Endothelial cell of umbilical vein (primary cell): ENCODE data around the gene SMIM20. TPM values are rescaled to one million over a fixed set of nuclear protein-coding genes. Genes with fewer than 3 reads are reported as not detected.

ENCODE experiments used
- BruUV-seq: library from RNA; stranded (reverse); fragments of 400-500 nt; replicated peaks from 2 replicates; lab custom pipeline; 2021; lab: Mats Ljungman, UMichigan
- CTCF ChIA-PET: fragments of 300-600, 350-600 bp; sonication (Branson Sonifier 250); formaldehyde crosslinking; loops from one replicate; lab custom pipeline; 2021; ENCODE audit warnings: antibody characterized with exemption, inconsistent platforms; lab: Charles Lee
- POLR2A ChIA-PET: fragments of 300-600, 350-600 bp; sonication (Branson Sonifier 250); formaldehyde crosslinking; loops from one replicate; lab custom pipeline; 2021; ENCODE audit warnings: antibody characterized with exemption, inconsistent platforms; lab: Charles Lee
- DNase-seq: peaks from one replicate; pipeline ENCODE4 v3.0.0-alpha.2; 2011; ENCODE audit warnings: low read depth, low spot score
- FAIRE-seq: peaks from 2 replicates; lab custom pipeline; 2011; peaks lifted over from hg19 to GRCh38; lab: Jason Lieb, UNC
- H2AFZ ChIP-seq: 2 replicates; pipeline ENCODE4 v1.6.0; 2012; ENCODE audit warnings: low read depth, low read length, control low read depth, inconsistent platforms
- H3K27ac ChIP-seq: 2 replicates; pipeline ENCODE4 v1.5.1; 2011; ENCODE audit warnings: low read depth, mild to moderate bottlenecking, control low read depth, low read length, moderate library complexity; ENCODE audit not compliant: insufficient read depth
- H3K27me3 ChIP-seq, 2 experiments: 2 replicates each; pipeline versions ENCODE4 v1.6.0 to v1.6.1; 2011; ENCODE audit warnings: low read length in 2 of 2, mixed read lengths in 1 of 2; ENCODE audit not compliant: control insufficient read depth in 2 of 2, insufficient read depth in 2 of 2
- H3K36me3 ChIP-seq, 2 experiments: 2 replicates in 1 of 2; 3 replicates in 1 of 2; pipeline ENCODE4 v1.5.1; 2011; ENCODE audit warnings: low read length in 2 of 2, mild to moderate bottlenecking in 1 of 2, moderate library complexity in 1 of 2; ENCODE audit not compliant: control insufficient read depth in 2 of 2, insufficient read depth in 2 of 2; ENCODE audit errors: extremely low read depth in 1 of 2
- H3K4me1 ChIP-seq: 3 replicates; pipeline ENCODE4 v1.5.1; 2011; ENCODE audit warnings: mild to moderate bottlenecking, low read length; ENCODE audit not compliant: control insufficient read depth, insufficient read depth; ENCODE audit errors: extremely low read depth
- H3K4me2 ChIP-seq: 2 replicates; pipeline ENCODE4 v1.6.1; 2011; ENCODE audit warnings: low read length, control low read depth, mixed read lengths; ENCODE audit not compliant: insufficient read depth
- H3K4me3 ChIP-seq, 3 experiments: fragments of 200-600 bp in 1 of 3; sonication (generic), shearing (Covaris generic) in 1 of 3; replicated peaks in 1 of 3; 2 replicates each; pipeline ENCODE4 v1.5.1; 2011 to 2016; ENCODE audit warnings: control low read depth in 3 of 3, low read length in 3 of 3, mild to moderate bottlenecking in 2 of 3, inconsistent platforms in 1 of 3, low read depth in 1 of 3, moderate library complexity in 1 of 3; ENCODE audit not compliant: insufficient read depth in 1 of 3
- H3K79me2 ChIP-seq: 2 replicates; pipeline ENCODE4 v1.6.0; 2012; ENCODE audit warnings: low read length, inconsistent platforms; ENCODE audit not compliant: control insufficient read depth, insufficient read depth
- H3K9ac ChIP-seq: replicated peaks from 2 replicates; pipeline ENCODE3; 2011; ENCODE audit warnings: low read length, control low read depth; ENCODE audit not compliant: insufficient read depth; ENCODE audit errors: extremely low read depth
- H3K9me1 ChIP-seq: replicated peaks from 3 replicates; pipeline ENCODE4 v1.6.0; 2011; ENCODE audit warnings: mild to moderate bottlenecking, low read length; ENCODE audit not compliant: control insufficient read depth, insufficient read depth; ENCODE audit errors: extremely low read depth
- H3K9me3 ChIP-seq: replicated peaks from 2 replicates; pipeline ENCODE4 v1.5.1; 2012; ENCODE audit warnings: low read length, inconsistent platforms; ENCODE audit not compliant: control insufficient read depth, insufficient read depth
- H4K20me1 ChIP-seq: replicated peaks from 2 replicates; pipeline ENCODE3; 2011; ENCODE audit warnings: mild to moderate bottlenecking, low read length; ENCODE audit not compliant: control insufficient read depth, insufficient read depth; ENCODE audit errors: extremely low read depth
- EZH2 ChIP-seq: IDR thresholded peaks from 2 replicates; pipeline ENCODE4 v1.6.1; 2012; ENCODE audit warnings: borderline replicate concordance, low read depth, mild to moderate bottlenecking, moderate library complexity, low read length, inconsistent platforms; ENCODE audit not compliant: severe bottlenecking
- FOS ChIP-seq: IDR thresholded peaks from 2 replicates; pipeline ENCODE4 v1.6.1; 2011; ENCODE audit warnings: mild to moderate bottlenecking, low read length, moderate library complexity, borderline replicate concordance; ENCODE audit not compliant: insufficient read depth
- GATA2 ChIP-seq: IDR thresholded peaks from 2 replicates; pipeline ENCODE4 v1.7.0; 2011; ENCODE audit warnings: low read depth, mild to moderate bottlenecking, moderate library complexity, mixed read lengths, low read length; ENCODE audit not compliant: insufficient read length, insufficient read depth
- JUN ChIP-seq: IDR thresholded peaks from 2 replicates; pipeline ENCODE4 v1.6.1; 2011; ENCODE audit warnings: borderline replicate concordance, low read depth; ENCODE audit not compliant: insufficient read length, insufficient read depth
- MYC ChIP-seq: IDR thresholded peaks from one replicate; pipeline ENCODE4 v1.6.1; 2011; ENCODE audit warnings: mild to moderate bottlenecking, low read depth, low read length
- POLR2A ChIP-seq: IDR thresholded peaks from 2 replicates; pipeline ENCODE4 v1.6.1; 2012; ENCODE audit warnings: low read depth, mild to moderate bottlenecking, control low read depth, low read length
- POLR2AphosphoS5 ChIP-seq: IDR thresholded peaks from 2 replicates; pipeline ENCODE4 v1.6.1; 2012; ENCODE audit warnings: low read depth, mild to moderate bottlenecking, control low read depth, low read length, moderate library complexity; ENCODE audit not compliant: insufficient read depth
- dilution Hi-C: fragments of 300-500 bp; cut with MboI; formaldehyde crosslinking; loops from one replicate; pipeline ENCODE4 v1.15.0; 2019; ENCODE audit warnings: low sequenced_read_pairs; ENCODE audit not compliant: extremely low pct_ligation_motif_present
- intact Hi-C: fragments of 100-400 bp; cut with micrococcal nuclease; formaldehyde crosslinking; loops from one replicate; pipeline ENCODE4 v1.10.0; 2022
- polyA plus RNA-seq, 4 experiments: library from polyadenylated mRNA; depleted of rRNA in 3 of 4; stranded (reverse) in 3 of 4; unstranded in 1 of 4; fragments of >200 nt; gene quantifications; 2 replicates each; pipeline versions ENCODE4 v1.2.1 to v1.2.3, GENCODE V29; 2011 to 2012; ENCODE audit warnings: missing spikeins in 1 of 4
- total RNA-seq: library from RNA; stranded (reverse); gene quantifications from 2 replicates; pipeline ENCODE4 v1.2.3, GENCODE V29; 2021
- TF ChIP-seq, protein P1 (sequence below), 2 donors: IDR thresholded peaks; 1 replicate in 1 of 2; 2 replicates in 1 of 2; pipeline ENCODE4 v1.5.1; 2011; ENCODE audit warnings: low read length in 2 of 2, mild to moderate bottlenecking in 2 of 2, moderate library complexity in 2 of 2, control low read depth in 1 of 2, inconsistent platforms in 1 of 2, low read depth in 1 of 2; ENCODE audit not compliant: insufficient read depth in 1 of 2; ENCODE audit errors: extremely low read depth in 1 of 2
- TF ChIP-seq, protein P2 (sequence below): IDR thresholded peaks from 2 replicates; pipeline ENCODE4 v1.6.1; 2011; ENCODE audit not compliant: insufficient read depth, insufficient read length

Gene SMIM20
- total and polyA plus RNA-seq, 2 donors (not counting 3 experiments of a cell fraction or from before 2014, with no cell fraction given), result 10.2 to 19.2 TPM

DNA sequence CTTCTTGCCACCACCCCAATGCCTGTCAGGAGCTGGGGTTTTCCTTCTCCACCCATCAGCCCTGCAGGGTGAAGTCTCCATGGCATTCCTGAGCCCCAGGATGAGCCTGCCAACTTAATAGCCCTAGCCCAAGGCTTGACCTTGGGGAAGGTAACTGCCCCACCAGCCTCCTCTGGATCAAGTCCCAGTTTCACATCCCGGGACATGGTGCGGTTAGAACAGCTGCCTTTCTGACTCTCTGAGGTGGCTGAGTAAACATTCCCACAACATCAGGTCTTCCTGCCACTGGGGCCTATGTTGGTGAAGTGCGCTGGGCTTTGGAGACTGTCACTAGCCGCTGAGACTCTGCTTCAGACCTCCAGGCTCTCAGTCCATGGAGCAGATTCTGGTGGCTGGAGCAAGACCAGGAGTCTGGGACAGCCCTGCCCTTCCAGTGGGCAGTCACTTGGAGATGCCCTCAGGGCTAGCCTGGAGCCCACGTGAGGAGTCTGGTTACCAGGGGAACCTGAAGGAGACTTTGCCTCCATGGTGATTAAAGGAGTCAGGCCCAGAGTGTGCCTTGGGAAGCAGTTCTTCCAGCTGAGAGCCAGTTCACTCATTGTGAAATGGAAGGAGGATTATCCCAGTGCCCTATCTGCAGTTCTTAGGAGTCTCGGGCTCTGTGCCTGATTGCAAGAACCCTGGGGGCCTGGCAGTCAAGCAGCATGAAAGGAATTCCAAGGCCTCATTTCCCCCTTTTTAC, 56.8 kb downstream of the SMIM20 start:
- POLR2A ChIA-PET, result no interaction called here
- no peak for DNase-seq
- dilution Hi-C loops (no loop called here), intact Hi-C loops (no loop called here)
- H3K9me3 ChIP-seq, result no peaks in the 10 kb centered on the region
- TF ChIP-seq FOS, result no peak
- no TSS peak for BruUV-seq
- CTCF ChIA-PET, result interaction anchor here (2.0 kb wide), 1 partner anchor 17 kb away, joined by 6 read pairs; no protein-coding TSS in a partner anchor
- no peak overlapping the region for H3K4me2 ChIP-seq
- FAIRE-seq, result no peak
- H3K36me3 ChIP-seq, result no peaks in the 10 kb centered on the region
- no peaks in the 10 kb centered on the region for H3K79me2 ChIP-seq
- no peaks in the 10 kb centered on the region for H3K4me1 ChIP-seq
- no peak overlapping the region for H2AFZ ChIP-seq
- no peak overlapping the region for H3K27ac ChIP-seq
- H3K9ac ChIP-seq, result no peak overlapping the region
- peaks cover 0 to 3% of the 10 kb centered on the region in 2 experiments for H3K27me3 ChIP-seq
- H3K4me3 ChIP-seq, result no peak overlapping the region
- H4K20me1 ChIP-seq, result no peaks in the 10 kb centered on the region
- no peaks in the 10 kb centered on the region for H3K9me1 ChIP-seq

DNA sequence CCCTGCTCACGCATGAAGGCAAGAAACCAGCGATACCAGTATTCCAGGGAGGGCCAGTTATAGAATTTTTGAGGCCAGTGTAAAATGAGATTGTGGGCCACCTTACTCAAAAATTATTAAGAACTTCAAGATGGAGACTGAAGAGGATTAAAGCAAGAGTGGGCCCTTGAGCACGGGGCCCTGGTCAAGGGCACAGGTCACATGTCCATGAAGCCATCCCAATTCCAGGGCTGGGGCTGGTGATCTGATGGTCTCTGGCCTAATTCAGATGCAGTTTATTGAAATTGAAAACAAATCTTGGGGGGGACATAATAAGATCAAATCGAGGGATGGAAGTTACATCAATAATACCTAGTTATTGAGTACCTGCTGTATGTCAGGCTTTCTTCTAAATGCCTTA, 58.3 kb downstream of the SMIM20 start:
- no peak overlapping the region for H3K4me2 ChIP-seq
- no peaks in the 10 kb centered on the region for H3K4me1 ChIP-seq
- H4K20me1 ChIP-seq, result no peaks in the 10 kb centered on the region
- H3K36me3 ChIP-seq, result no peaks in the 10 kb centered on the region
- no peaks in the 10 kb centered on the region for H3K9me3 ChIP-seq
- H3K79me2 ChIP-seq, result no peaks in the 10 kb centered on the region
- H2AFZ ChIP-seq, result no peak overlapping the region
- no peak overlapping the region for H3K9ac ChIP-seq
- ChIA-PET CTCF (no interaction called here), POLR2A (no interaction called here)
- no peaks in the 10 kb centered on the region for H3K9me1 ChIP-seq
- intact Hi-C loops (no loop called here), dilution Hi-C loops (no loop called here)
- H3K4me3 ChIP-seq, result no peak overlapping the region
- no peak for FAIRE-seq
- BruUV-seq, result no TSS peak
- TF ChIP-seq POLR2A (no peak), MYC (no peak), FOS (no peak), POLR2AphosphoS5 (no peak), EZH2 (no peak), JUN (no peak), GATA2 (no peak)
- TF ChIP-seq, protein P1, sequence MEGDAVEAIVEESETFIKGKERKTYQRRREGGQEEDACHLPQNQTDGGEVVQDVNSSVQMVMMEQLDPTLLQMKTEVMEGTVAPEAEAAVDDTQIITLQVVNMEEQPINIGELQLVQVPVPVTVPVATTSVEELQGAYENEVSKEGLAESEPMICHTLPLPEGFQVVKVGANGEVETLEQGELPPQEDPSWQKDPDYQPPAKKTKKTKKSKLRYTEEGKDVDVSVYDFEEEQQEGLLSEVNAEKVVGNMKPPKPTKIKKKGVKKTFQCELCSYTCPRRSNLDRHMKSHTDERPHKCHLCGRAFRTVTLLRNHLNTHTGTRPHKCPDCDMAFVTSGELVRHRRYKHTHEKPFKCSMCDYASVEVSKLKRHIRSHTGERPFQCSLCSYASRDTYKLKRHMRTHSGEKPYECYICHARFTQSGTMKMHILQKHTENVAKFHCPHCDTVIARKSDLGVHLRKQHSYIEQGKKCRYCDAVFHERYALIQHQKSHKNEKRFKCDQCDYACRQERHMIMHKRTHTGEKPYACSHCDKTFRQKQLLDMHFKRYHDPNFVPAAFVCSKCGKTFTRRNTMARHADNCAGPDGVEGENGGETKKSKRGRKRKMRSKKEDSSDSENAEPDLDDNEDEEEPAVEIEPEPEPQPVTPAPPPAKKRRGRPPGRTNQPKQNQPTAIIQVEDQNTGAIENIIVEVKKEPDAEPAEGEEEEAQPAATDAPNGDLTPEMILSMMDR (IDR thresholded peaks at IDR 0.05; ENCODE audit: extremely low read depth in 1 of 2, insufficient read depth in 1 of 2, low read depth in 1 of 2, low read length in 2 of 2), result no peak
- TF ChIP-seq, protein P2, sequence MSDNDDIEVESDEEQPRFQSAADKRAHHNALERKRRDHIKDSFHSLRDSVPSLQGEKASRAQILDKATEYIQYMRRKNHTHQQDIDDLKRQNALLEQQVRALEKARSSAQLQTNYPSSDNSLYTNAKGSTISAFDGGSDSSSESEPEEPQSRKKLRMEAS, result no peak
- no peak for DNase-seq
- peaks cover 2 to 3% of the 10 kb centered on the region in 2 experiments for H3K27me3 ChIP-seq
- no peak overlapping the region for H3K27ac ChIP-seq
